HG02884 (cell line): ENCODE measurements around the gene NOLC1.

Experiments
- ATAC-seq: cut with Tn5 transposase; IDR thresholded peaks from one replicate; pipeline ENCODE4 v1.9.1; 2021; ENCODE audit warnings: mild to moderate bottlenecking, moderate library complexity; ENCODE audit not compliant: unreplicated experiment

Gene NOLC1

DNA sequence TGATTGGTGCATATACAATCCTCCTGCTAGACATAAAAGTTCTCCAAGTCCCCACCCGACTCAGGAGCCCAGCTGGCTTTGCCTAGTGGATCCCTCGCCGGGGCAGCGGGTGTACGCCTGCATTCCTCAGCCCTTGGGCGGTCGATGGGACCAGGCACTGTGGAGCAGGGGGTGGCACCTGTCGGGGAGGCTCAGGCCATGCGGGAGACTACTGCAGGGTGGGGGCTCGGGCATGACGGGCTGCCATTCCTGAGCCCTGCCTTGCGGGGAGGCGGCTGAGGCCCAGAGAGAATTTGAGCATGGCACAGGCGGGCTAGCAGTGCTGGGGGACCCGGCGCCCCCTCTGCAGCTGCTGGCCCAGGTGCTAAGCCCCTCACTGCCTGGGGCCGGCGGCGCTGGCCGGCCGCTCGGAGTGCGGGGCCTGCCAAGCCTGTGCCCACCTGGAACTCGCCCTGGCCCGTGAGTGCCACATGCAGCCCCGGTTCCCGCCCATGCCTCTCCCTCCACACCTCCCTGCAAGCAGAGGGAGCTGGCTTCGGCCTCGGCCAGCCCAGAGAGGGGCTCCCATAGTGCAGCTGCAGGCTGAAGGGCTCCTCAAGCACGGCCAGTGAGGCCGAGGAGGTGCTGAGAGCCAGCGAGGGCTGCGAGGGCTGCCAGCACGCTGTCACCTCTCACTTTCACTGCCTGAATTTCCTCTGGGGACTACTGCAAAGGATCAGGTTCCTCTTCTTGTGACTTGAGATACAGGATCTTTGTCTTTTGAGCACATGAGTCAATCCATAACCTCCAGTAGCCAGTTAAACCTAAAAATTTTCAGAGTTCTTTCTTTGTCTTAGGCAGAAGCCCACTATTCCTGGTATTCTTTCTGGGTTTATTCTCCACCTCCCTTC, 48.8 kb downstream of the NOLC1 start:
- no peak for ATAC-seq

DNA sequence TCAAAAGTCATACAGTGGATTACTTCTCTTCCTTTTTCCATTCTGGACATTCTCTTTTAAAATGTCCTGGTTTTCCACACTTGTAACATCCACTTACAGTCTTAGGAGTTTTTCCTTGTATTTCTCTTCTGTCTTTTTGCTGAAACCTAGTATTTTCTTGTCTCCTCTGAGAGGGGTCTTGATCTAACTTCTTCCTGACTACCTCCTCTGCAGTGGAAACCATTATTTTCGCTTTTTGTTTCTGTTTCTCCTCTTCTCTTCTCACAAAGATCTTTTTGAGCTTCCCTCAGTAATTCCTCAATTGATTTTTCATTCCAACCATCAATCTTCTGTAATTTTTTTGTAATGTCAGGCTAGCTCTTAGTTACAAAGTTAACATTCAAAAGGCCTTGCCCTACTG, 50.2 kb downstream of the NOLC1 start:
- ATAC-seq, result no peak

DNA sequence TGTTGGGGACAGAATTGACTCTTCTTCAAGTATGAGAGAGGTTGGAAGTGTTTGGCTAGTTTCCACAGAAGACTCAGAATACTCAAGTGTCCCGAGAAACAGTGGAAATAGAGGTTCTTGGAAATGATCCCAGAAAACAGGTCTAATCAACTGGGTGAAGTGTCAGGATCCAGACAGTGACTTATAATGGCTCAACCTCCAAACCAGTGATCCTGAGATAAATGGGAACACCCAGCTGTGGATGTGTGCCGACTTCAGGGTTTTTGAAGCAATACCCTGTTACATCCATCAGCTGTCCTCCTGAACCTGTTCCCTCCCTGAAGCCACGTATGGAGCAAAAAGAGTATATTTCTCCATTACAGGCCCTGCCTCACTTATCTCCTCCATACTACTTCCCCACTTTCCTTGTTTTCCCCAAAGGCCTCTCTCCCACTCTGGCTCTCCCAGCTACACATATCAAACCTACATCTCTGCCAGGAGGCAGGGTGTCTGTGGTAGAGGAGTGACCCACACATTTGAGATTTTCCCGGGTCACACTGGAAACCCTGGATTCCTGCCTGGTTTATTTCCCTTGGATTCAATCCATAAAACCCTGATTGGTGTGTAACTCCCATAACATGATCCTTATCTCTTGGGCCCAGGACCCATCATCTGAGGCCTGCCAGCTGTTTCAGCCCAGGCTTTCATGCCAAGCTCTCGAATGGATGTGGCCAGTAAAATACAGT, 56.3 kb downstream of the NOLC1 start:
- no peak for ATAC-seq

DNA sequence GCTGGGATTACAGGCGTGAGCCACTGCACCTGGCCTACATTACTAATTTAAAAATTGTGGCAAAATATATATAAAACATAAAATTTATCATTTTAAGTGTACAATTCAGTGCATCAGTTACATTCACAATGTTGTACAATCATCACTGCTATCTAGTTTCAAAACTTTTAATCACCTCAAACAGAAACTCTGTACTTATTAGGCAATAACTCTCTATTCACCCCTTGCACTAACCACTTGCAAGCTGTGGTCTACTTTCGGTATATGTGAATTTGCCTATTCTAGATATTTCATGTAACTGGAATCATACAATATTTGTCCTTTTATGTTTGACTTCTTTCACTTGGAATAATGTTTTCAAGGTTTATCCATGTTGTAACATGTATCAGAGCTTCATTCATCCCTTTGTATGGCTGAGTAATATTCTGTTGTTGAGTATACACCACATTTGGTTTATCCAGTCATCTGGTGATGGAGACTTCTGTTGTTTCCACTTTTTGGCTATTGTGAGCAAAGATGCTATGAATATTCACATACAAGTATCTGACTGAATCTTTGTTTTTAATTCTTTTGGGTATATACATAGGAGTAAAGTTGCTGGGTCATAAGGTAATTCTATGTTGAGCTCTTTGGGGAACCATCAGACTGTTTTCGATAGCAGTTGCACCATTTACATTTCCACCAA, 59.6 kb downstream of the NOLC1 start:
- no peak for ATAC-seq
